Measurements from ENCODE around the gene AKT2.

AKT2 gene

DNA sequence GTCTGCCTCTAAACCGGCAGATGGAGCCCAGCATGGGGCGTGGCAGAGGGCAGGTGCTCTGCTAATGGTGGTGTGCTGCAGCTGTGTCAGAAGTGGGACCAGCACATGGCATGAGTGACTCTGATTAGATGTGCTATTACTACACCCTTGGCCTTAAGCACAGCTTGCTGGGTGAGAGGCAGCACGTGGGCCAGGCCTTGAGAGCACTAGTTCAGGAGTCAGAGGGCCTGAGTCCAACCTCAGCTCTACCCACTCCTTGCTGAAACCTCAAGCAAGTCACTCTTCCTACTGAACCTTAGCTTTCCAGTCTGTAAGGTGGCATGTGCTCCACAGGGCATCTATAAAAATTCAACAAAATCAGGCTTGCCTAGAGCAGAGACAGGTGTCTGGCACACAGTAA lies 22.7 kb downstream of the AKT2 start:
- Histone ChIP-seq H3K4me3 (ENCODE audit: low read length) (no peak overlapping the region), H4K20me1 (ENCODE audit: insufficient read depth, low read length) (no peaks in the 10 kb centered on the region), H3K9me2 (replicated peaks; ENCODE audit: insufficient read depth, low read length) (no peaks in the 10 kb centered on the region), H3K36me3 (replicated peaks; ENCODE audit: insufficient read depth, low read length) (no peaks in the 10 kb centered on the region), H3F3A (ENCODE audit: insufficient read depth, low read length) (no peaks in the 10 kb centered on the region), H3K4me2 (ENCODE audit: low read depth, low read length) (no peak overlapping the region), H3K27ac (ENCODE audit: low read length) (no peak overlapping the region), H3K9ac (ENCODE audit: low read length) (no peak overlapping the region), H3K79me2 (ENCODE audit: low read length) (peaks cover 91% of the 10 kb centered on the region), H3K9me3 (replicated peaks; ENCODE audit: insufficient read depth, low read length) (no peaks in the 10 kb centered on the region), H3K4me1 (ENCODE audit: low read length) (no peaks in the 10 kb centered on the region), H3K27me3 (replicated peaks; ENCODE audit: insufficient read depth, low read length) (no peaks in the 10 kb centered on the region), H2AFZ (ENCODE audit: low read length) (no peak overlapping the region)
- no peak for DNase-seq
- no peak for TF ChIP-seq EZH2phosphoT487 (IDR thresholded peaks at IDR 0.05; ENCODE audit: low read length)
- TF ChIP-seq EZH2 (optimal IDR thresholded peaks at IDR 0.05; ENCODE audit: low read depth, low read length): no peak

DNA sequence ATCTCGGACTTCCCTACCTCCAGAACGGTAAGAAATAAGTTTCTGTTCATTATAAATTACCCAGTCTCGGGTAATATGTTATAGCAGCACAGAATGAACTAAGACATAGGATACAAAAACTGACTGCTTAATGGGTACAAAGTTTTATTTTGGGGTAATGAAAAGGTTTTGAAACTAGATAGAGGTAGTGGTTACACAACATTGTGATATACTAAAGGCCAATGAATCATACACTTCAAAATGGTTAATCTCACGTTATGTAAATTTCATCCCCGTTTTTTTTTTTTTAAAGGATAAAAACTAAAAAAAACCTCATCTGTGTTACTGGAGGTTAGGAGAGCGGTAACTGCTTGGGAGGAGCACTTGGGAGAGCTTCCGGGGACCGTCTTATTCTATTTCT lies 23.5 kb downstream of the AKT2 start:
- Histone ChIP-seq H3K4me3 (ENCODE audit: low read length) (no peak overlapping the region), H3K27me3 (replicated peaks; ENCODE audit: insufficient read depth, low read length) (no peaks in the 10 kb centered on the region), H3K9ac (ENCODE audit: low read length) (no peak overlapping the region), H3K79me2 (ENCODE audit: low read length) (peaks cover 91% of the 10 kb centered on the region), H3F3A (ENCODE audit: insufficient read depth, low read length) (no peaks in the 10 kb centered on the region), H3K4me2 (ENCODE audit: low read depth, low read length) (no peak overlapping the region), H3K4me1 (ENCODE audit: low read length) (no peaks in the 10 kb centered on the region), H3K36me3 (replicated peaks; ENCODE audit: insufficient read depth, low read length) (no peaks in the 10 kb centered on the region), H2AFZ (ENCODE audit: low read length) (no peak overlapping the region), H3K9me2 (replicated peaks; ENCODE audit: insufficient read depth, low read length) (no peaks in the 10 kb centered on the region), H3K9me3 (replicated peaks; ENCODE audit: insufficient read depth, low read length) (no peaks in the 10 kb centered on the region), H4K20me1 (ENCODE audit: insufficient read depth, low read length) (no peaks in the 10 kb centered on the region), H3K27ac (ENCODE audit: low read length) (no peak overlapping the region)
- no peak for TF ChIP-seq EZH2 (optimal IDR thresholded peaks at IDR 0.05; ENCODE audit: low read depth, low read length)
- no peak for TF ChIP-seq EZH2phosphoT487 (IDR thresholded peaks at IDR 0.05; ENCODE audit: low read length)
- TF ChIP-seq, protein P1, sequence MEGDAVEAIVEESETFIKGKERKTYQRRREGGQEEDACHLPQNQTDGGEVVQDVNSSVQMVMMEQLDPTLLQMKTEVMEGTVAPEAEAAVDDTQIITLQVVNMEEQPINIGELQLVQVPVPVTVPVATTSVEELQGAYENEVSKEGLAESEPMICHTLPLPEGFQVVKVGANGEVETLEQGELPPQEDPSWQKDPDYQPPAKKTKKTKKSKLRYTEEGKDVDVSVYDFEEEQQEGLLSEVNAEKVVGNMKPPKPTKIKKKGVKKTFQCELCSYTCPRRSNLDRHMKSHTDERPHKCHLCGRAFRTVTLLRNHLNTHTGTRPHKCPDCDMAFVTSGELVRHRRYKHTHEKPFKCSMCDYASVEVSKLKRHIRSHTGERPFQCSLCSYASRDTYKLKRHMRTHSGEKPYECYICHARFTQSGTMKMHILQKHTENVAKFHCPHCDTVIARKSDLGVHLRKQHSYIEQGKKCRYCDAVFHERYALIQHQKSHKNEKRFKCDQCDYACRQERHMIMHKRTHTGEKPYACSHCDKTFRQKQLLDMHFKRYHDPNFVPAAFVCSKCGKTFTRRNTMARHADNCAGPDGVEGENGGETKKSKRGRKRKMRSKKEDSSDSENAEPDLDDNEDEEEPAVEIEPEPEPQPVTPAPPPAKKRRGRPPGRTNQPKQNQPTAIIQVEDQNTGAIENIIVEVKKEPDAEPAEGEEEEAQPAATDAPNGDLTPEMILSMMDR (IDR thresholded peaks at IDR 0.05; ENCODE audit: low read length): no peak
- DNase-seq: no peak

DNA sequence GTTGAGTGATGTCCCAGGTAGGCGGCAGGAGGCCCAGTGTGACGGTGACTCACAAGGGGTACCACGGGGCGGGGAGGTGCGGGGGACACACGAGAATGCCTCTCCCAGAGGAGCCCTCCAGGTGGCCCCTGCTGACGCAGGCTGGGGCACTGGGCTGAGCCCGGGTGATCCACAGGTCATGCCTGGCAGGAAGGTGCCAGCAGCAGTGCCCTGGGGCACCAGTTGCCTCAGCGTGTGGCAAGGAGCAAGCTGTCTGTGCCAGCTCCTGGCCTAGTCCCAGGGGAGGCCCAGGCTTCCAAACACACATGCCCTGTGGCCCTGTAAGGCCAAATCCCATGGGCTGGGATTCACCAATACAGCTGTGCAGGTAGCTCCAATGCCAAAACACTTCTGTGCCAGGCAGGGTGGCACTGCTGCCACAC lies 28.0 kb downstream of the AKT2 start:
- H3K27ac ChIP-seq (ENCODE audit: low read length): no peak overlapping the region
- no peak overlapping the region for H2AFZ ChIP-seq (ENCODE audit: low read length)
- H3K9me3 ChIP-seq (replicated peaks; ENCODE audit: insufficient read depth, low read length): no peaks in the 10 kb centered on the region
- no peaks in the 10 kb centered on the region for H3K27me3 ChIP-seq (replicated peaks; ENCODE audit: insufficient read depth, low read length)
- H4K20me1 ChIP-seq (ENCODE audit: insufficient read depth, low read length): no peaks in the 10 kb centered on the region
- H3K4me3 ChIP-seq (ENCODE audit: low read length): no peak overlapping the region
- no peaks in the 10 kb centered on the region for H3K4me1 ChIP-seq (ENCODE audit: low read length)
- H3K9ac ChIP-seq (ENCODE audit: low read length): no peak overlapping the region
- H3K4me2 ChIP-seq (ENCODE audit: low read depth, low read length): no peak overlapping the region
- H3F3A ChIP-seq (ENCODE audit: insufficient read depth, low read length): no peaks in the 10 kb centered on the region
- no peak for DNase-seq
- H3K79me2 ChIP-seq (ENCODE audit: low read length): peaks cover 72% of the 10 kb centered on the region
- H3K9me2 ChIP-seq (replicated peaks; ENCODE audit: insufficient read depth, low read length): no peaks in the 10 kb centered on the region
- TF ChIP-seq, protein P1 (IDR thresholded peaks at IDR 0.05; ENCODE audit: low read length): no peak
- TF ChIP-seq EZH2 (optimal IDR thresholded peaks at IDR 0.05; ENCODE audit: low read depth, low read length) (no peak), EZH2phosphoT487 (IDR thresholded peaks at IDR 0.05; ENCODE audit: low read length) (no peak)
- 0 out of 2 replicates have a peak, but pooled peaks cover 4% of the 10 kb centered on the region for H3K36me3 ChIP-seq (replicated peaks; ENCODE audit: insufficient read depth, low read length)

DNA sequence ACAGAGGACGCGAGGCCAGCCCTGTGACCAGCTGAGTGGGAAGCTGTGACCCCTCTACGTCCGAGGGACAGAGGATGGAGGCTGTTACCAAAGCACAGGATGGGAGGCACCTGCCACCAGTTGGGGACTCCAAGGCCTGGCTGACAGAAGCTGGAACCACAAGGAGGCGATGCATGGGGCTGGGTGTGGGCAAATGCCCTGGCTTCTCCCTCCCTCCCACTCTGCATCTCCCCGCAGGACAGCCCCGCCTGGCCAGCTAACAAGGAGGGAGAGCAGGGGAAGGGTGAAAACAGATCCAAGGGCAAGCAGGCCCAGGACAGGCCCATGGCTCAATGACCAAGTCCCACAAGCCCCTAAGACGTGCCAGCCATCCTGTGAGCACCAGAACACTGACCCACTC lies 28.6 kb downstream of the AKT2 start:
- Histone ChIP-seq H3K36me3 (replicated peaks; ENCODE audit: insufficient read depth, low read length) (0 out of 2 replicates have a peak, but pooled peaks cover 4% of the 10 kb centered on the region), H3K9me3 (replicated peaks; ENCODE audit: insufficient read depth, low read length) (no peaks in the 10 kb centered on the region), H3K9me2 (replicated peaks; ENCODE audit: insufficient read depth, low read length) (no peaks in the 10 kb centered on the region), H3K27ac (ENCODE audit: low read length) (no peak overlapping the region), H3K27me3 (replicated peaks; ENCODE audit: insufficient read depth, low read length) (no peaks in the 10 kb centered on the region), H3K9ac (ENCODE audit: low read length) (no peak overlapping the region), H4K20me1 (ENCODE audit: insufficient read depth, low read length) (no peaks in the 10 kb centered on the region), H3F3A (ENCODE audit: insufficient read depth, low read length) (no peaks in the 10 kb centered on the region), H3K4me3 (ENCODE audit: low read length) (no peak overlapping the region), H3K4me1 (ENCODE audit: low read length) (no peaks in the 10 kb centered on the region), H3K79me2 (ENCODE audit: low read length) (peaks cover 72% of the 10 kb centered on the region), H3K4me2 (ENCODE audit: low read depth, low read length) (no peak overlapping the region), H2AFZ (ENCODE audit: low read length) (no peak overlapping the region)
- TF ChIP-seq EZH2 (optimal IDR thresholded peaks at IDR 0.05; ENCODE audit: low read depth, low read length): no peak
- TF ChIP-seq, protein P1 (IDR thresholded peaks at IDR 0.05; ENCODE audit: low read length): no peak
- DNase-seq: no peak

Data from MM.1S (cell line).